Endometrial microvascular endothelial cells (primary cell): ENCODE results near the gene HHLA2. TPM values are rescaled to one million over a fixed set of nuclear protein-coding genes. Genes with fewer than 3 reads are reported as not detected.
"Not testable (repeated sequence)": the region's sequence is repeated elsewhere in the genome, so short reads cannot be mapped to it uniquely, and the experiment has no call there.

Experiments
- in situ Hi-C: cut with HindIII; loops from 2 replicates; pipeline ENCODE4 v1.10.0; 2017; ENCODE audit warnings: low sequenced_read_pairs, low pct_unique_long_range_greater_than_20kb; ENCODE audit errors: inconsistent ontology term
- total RNA-seq: library from RNA; depleted of rRNA; stranded (reverse); fragments of >200 nt; gene quantifications from one replicate; pipeline ENCODE4 v1.2.3, GENCODE V29; 2015; ENCODE audit errors: inconsistent ontology term

Gene HHLA2
- total RNA-seq, 1 donor from 2014 or later: not detected

GRCh38 chr3:108331792-108332191 is 35.4 kb downstream of the HHLA2 start:
- in situ Hi-C loops: no loop called here

GRCh38 chr3:108333961-108334360 is 37.6 kb downstream of the HHLA2 start:
- in situ Hi-C loops: no loop called here

- in situ Hi-C loops: no loop called here
Observed at GRCh38 chr3:108334701-108335100, 38.4 kb downstream of the HHLA2 start.

GRCh38 chr3:108338901-108339545 is 42.7 kb downstream of the HHLA2 start:
- in situ Hi-C loops: no loop called here

- in situ Hi-C loops: no loop called here
Observed at GRCh38 chr3:108341911-108342310, 45.6 kb downstream of the HHLA2 start.

- in situ Hi-C loops: no loop called here
Observed at GRCh38 chr3:108342837-108343486, 46.6 kb downstream of the HHLA2 start.

GRCh38 chr3:108343491-108343890 is 47.1 kb downstream of the HHLA2 start:
- in situ Hi-C loops: no loop called here

GRCh38 chr3:108345492-108346205 is 49.3 kb downstream of the HHLA2 start:
- in situ Hi-C loops: no loop called here

- in situ Hi-C loops: no loop called here
Observed at GRCh38 chr3:108346301-108347227, 50.2 kb downstream of the HHLA2 start.

GRCh38 chr3:108352176-108352575 is 55.8 kb downstream of the HHLA2 start:
- in situ Hi-C loops: no loop called here

GRCh38 chr3:108354562-108354961 is 58.2 kb downstream of the HHLA2 start:
- in situ Hi-C loops: no loop called here

- in situ Hi-C loops: no loop called here
Observed at GRCh38 chr3:108357042-108357441, 60.7 kb downstream of the HHLA2 start.

- in situ Hi-C loops: no loop called here
Observed at GRCh38 chr3:108359011-108359410, 62.7 kb downstream of the HHLA2 start.

- in situ Hi-C loops: no loop called here
Observed at GRCh38 chr3:108376026-108376425, 79.7 kb downstream of the HHLA2 start.

GRCh38 chr3:108377384-108377783 is 81.0 kb downstream of the HHLA2 start:
- in situ Hi-C loops: no loop called here

GRCh38 chr3:108378153-108378951 is 82.0 kb downstream of the HHLA2 start:
- in situ Hi-C loops: no loop called here

GRCh38 chr3:108378952-108379342 is 82.6 kb downstream of the HHLA2 start:
- in situ Hi-C loops: not testable (repeated sequence)

- in situ Hi-C loops: no loop called here
Observed at GRCh38 chr3:108380128-108380795, 83.9 kb downstream of the HHLA2 start.
